Ascending aorta (tissue), 2 donors: ENCODE data around the gene MS4A18. TPM values are rescaled to one million over a fixed set of nuclear protein-coding genes. Genes with fewer than 3 reads are reported as not detected.

Experiments used
- DNase-seq, 2 donors: peaks; one replicate each; pipeline ENCODE4 v3.0.0-alpha.2; 2019; ENCODE audit warnings: low spot score in 2 of 2
- H3K27ac ChIP-seq, 2 donors: fragments of 200-600 bp; sonication (generic); one replicate each; pipeline ENCODE4 v1.5.1; 2016 to 2017; ENCODE audit warnings: mild to moderate bottlenecking in 1 of 2
- H3K27me3 ChIP-seq: fragments of 200-600 bp; sonication (generic); one replicate; pipeline ENCODE4 v1.5.1; 2017
- H3K36me3 ChIP-seq, 2 donors: fragments of 200-600 bp; sonication (generic); one replicate each; pipeline ENCODE4 v1.5.1; 2016
- H3K4me1 ChIP-seq, 2 donors: fragments of 200-600 bp; sonication (generic); one replicate each; pipeline ENCODE4 v1.5.1; 2016 to 2017; ENCODE audit warnings: mild to moderate bottlenecking in 1 of 2
- H3K4me3 ChIP-seq, 2 donors: fragments of 200-600 bp; sonication (generic); one replicate each; pipeline ENCODE4 v1.5.1; 2016 to 2017; ENCODE audit warnings: mild to moderate bottlenecking in 1 of 2
- H3K9me3 ChIP-seq, 2 donors: fragments of 200-600 bp; sonication (generic); one replicate each; pipeline ENCODE4 v1.5.1; 2016
- intact Hi-C: fragments of 100-400 bp; cut with DNase I; formaldehyde crosslinking; loops from one replicate; pipeline ENCODE4 v1.15.1; 2023
- total RNA-seq: library from RNA; depleted of rRNA; stranded (reverse); fragments of >200 nt; gene quantifications from one replicate; pipeline ENCODE4 v1.1.0, GENCODE V29; 2016
- TF ChIP-seq, protein P1 (sequence below), 3 experiments: fragments of 200-600 bp in 2 of 3; fragments of 450-650 bp in 1 of 3; sonication (generic) in 2 of 3; IDR thresholded peaks; one replicate each; pipeline ENCODE4 v1.5.1; 2016 to 2019; ENCODE audit warnings: antibody characterized with exemption in 3 of 3, mild to moderate bottlenecking in 1 of 3, moderate library complexity in 1 of 3

Gene MS4A18
- total RNA-seq, 1 donor from 2014 or later = not detected

DNA sequence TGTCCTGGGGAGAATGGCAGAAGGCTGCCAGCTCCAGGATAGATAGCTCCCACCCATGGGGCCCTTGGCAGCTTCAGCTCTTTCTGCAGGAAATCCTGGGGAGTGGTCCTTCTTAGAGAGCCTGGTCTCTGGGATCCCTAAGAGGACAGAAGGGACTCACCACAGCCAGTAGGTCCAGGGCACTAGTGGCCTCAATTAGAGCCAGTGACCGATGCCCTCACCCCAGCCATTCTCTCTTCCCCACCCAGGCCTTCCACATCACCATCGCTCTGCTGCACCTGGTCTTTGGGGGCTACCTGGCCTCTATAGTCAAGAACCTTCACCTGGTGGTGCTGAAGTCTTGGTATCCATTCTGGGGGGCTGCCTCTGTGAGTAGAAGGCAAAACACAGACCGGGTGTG, 66.2 kb downstream of the MS4A18 start:
- Histone ChIP-seq H3K36me3 (no peaks in the 10 kb centered on the region), H3K9me3 (no peaks in the 10 kb centered on the region), H3K27ac (no peak overlapping the region), H3K4me3 (no peak overlapping the region), H3K27me3 (no peaks in the 10 kb centered on the region), H3K4me1 (no peaks in the 10 kb centered on the region)
- intact Hi-C loops = no loop called here
- TF ChIP-seq, protein P1, sequence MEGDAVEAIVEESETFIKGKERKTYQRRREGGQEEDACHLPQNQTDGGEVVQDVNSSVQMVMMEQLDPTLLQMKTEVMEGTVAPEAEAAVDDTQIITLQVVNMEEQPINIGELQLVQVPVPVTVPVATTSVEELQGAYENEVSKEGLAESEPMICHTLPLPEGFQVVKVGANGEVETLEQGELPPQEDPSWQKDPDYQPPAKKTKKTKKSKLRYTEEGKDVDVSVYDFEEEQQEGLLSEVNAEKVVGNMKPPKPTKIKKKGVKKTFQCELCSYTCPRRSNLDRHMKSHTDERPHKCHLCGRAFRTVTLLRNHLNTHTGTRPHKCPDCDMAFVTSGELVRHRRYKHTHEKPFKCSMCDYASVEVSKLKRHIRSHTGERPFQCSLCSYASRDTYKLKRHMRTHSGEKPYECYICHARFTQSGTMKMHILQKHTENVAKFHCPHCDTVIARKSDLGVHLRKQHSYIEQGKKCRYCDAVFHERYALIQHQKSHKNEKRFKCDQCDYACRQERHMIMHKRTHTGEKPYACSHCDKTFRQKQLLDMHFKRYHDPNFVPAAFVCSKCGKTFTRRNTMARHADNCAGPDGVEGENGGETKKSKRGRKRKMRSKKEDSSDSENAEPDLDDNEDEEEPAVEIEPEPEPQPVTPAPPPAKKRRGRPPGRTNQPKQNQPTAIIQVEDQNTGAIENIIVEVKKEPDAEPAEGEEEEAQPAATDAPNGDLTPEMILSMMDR (IDR thresholded peaks at IDR 0.05) = no peak
- DNase-seq = no peak

DNA sequence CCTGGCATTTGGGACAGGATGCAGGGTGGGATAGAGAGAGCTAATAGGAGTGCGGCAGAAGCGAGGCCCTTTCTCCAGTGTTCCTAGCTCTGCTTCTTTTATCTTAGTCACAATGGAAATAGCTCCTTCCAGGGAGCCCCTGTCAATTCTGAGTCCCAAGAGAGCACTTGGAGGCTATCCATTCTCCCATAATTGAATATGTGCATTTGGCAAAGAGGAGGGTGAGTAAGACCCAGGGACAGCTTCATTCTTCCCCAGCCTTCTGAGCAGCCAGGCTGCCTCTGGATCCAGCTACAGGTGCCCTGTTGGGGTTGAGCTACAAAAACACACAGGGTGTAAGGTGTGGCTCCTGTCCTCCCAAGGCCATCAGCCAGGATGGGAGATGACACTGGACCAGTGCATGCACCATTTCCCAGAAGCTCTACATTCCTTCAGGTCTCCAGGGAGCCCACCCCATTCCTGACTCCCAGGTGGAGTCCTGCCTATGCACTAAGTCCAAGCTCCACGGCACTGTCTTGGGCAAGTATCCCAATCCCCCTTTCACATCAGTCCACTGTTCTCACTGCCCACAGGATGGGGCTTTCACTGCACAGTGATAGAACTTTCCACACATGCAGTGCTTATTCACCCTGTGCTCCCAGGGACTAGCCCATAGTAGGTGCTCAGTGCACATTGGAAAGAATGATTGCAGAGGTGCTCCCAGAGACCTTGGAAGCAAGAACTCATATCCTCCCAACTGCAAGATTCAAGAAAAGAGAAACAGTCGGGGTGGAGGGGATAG, 66.8 kb downstream of the MS4A18 start:
- no peak overlapping the region for H3K4me3 ChIP-seq
- DNase-seq = no peak
- TF ChIP-seq, protein P1 (IDR thresholded peaks at IDR 0.05) = no peak

DNA sequence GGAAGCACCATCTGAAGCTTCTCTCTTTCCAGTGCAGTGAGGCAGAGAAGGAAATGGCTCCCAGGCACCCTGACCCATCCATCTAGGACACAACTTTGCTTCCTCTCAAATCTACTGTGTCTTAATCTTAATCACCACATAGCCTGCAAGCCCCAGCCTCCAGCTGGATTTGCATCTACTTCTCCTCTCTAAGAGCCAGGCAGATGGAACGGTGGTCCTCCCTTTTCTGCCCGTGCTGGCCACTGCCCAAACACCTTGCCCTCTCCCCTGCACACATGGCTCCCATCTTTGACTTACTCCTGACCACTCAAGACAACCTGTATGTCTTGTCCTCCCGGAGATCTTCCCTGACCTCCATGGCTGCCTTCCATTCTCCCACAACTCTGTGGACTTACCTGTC, 68.0 kb downstream of the MS4A18 start:
- H3K4me1 ChIP-seq = no peaks in the 10 kb centered on the region
- H3K27me3 ChIP-seq = no peaks in the 10 kb centered on the region
- H3K36me3 ChIP-seq = no peaks in the 10 kb centered on the region
- no peaks in the 10 kb centered on the region for H3K9me3 ChIP-seq
- TF ChIP-seq, protein P1 (IDR thresholded peaks at IDR 0.05) = no peak
- DNase-seq = no peak
- intact Hi-C loops = no loop called here
- no peak overlapping the region for H3K4me3 ChIP-seq
- no peak overlapping the region for H3K27ac ChIP-seq

More for the DNA sequence above, 66.8 kb downstream of the MS4A18 start:
- Histone ChIP-seq H3K27ac (no peak overlapping the region), H3K27me3 (no peaks in the 10 kb centered on the region), H3K36me3 (no peaks in the 10 kb centered on the region), H3K9me3 (no peaks in the 10 kb centered on the region), H3K4me1 (no peaks in the 10 kb centered on the region)
- intact Hi-C loops = no loop called here

Other genes starting within 250 kb of the MS4A18 start
- gene MS4A12, start 231.9 kb upstream of the MS4A18 start, total RNA-seq = not detected
- gene MS4A13, start 209.3 kb upstream of the MS4A18 start, total RNA-seq = not detected
- gene MS4A8, start 25.1 kb upstream of the MS4A18 start, total RNA-seq = not detected
- not detected for gene MS4A15, start 32.1 kb downstream of the MS4A18 start, total RNA-seq
- gene MS4A10, start 60.6 kb downstream of the MS4A18 start, total RNA-seq = not detected
- 16.0 TPM for gene CCDC86, start 117.4 kb downstream of the MS4A18 start, total RNA-seq
- not detected for gene PTGDR2, start 131.2 kb downstream of the MS4A18 start, total RNA-seq
- not detected for gene ZP1, start 142.8 kb downstream of the MS4A18 start, total RNA-seq
- gene PRPF19, start 181.9 kb downstream of the MS4A18 start, total RNA-seq = 61.6 TPM
- gene TMEM109, start 189.4 kb downstream of the MS4A18 start, total RNA-seq = 238 TPM
- 18.9 TPM for gene TMEM132A, start 199.7 kb downstream of the MS4A18 start, total RNA-seq
- 27.1 TPM for gene SLC15A3, start 227.5 kb downstream of the MS4A18 start, total RNA-seq
- gene CD6, start 247.0 kb downstream of the MS4A18 start, total RNA-seq = not detected